GM15510 (cell line): ENCODE data around the gene ST6GALNAC2.

ENCODE experiments used
- POLR2A ChIP-seq: IDR thresholded peaks from 3 replicates; pipeline ENCODE4 v1.6.1; 2011; ENCODE audit warnings: borderline replicate concordance; ENCODE audit not compliant: insufficient read length; ENCODE audit errors: extremely low read depth

ST6GALNAC2 gene

DNA sequence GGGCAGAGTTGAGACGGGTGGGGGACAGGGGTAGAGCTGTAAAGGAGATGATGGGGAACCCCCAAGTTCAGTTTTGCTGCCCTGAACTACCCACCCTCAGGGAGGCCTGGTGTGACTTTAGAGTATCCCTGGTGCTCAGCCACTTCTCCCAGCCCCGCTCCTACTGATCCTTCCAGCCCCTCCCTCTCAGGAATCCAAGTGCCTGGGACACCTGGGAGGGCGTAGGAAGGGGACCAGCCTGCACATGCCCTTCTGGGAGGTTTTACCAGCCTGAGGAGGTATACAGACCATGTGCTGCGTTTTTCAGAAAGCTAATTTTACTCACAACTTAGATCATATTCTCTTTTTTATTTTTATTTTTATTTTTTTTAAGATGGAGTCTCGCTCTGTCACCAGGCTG, 4.1 kb downstream of the ST6GALNAC2 start:
- no peak for TF ChIP-seq POLR2A

DNA sequence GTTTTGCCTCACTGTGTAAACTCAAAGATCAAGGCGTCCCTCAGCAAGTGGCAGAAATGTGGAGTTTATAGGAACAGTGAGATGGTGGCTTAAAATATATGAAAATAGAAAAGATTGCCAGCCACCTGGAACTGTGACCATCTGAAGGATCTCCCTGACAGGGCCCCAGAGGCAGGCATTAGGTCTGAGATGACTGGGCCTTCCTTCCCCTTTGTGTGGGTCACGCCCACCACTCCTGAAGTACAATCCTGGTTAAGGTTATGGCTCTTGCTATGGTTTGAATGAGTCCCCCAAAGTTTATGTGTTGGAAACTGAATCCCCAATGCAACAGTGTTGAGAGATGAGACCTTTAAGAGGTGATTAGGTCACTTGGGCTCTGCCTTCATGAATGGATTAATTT, 6.4 kb downstream of the ST6GALNAC2 start:
- TF ChIP-seq POLR2A, result no peak

DNA sequence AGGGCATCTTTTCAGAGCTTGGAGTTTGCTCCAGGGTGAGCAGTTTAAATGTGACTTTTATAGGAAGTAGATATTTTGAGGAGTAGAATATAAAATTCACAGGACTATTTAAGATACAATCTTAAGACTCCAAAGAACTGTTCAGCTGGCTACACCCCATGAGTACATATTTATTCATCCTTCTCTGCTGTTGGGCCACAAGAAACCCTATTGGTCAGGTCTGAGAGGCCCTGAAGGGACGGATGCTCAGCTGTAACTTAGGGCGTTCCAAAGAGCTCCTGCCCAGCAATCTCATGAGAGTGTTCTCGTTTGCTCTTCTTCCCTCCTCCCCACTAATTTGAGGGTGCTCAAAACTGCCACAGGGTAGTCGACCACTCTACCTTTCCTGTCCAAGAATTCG, 7.3 kb downstream of the ST6GALNAC2 start:
- TF ChIP-seq POLR2A, result no peak

DNA sequence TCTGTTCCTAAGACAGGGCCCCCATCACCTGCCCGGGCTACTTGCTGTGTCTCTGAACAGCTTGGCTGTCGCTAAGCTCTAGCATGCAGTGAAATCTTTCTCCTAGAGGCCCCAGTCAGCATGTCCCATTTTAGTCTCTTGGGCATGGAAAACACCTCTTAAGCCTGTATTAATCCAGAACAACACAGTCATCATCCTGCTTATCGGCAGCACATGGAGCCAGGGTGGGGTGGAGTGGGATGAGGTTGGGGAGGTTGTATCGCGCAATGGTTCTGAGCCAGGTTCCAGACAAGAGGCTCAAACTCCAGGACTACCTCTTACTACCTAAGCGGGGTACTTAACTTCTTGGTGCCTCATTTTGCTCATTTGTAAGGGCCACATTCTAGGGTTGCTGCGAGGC, 7.8 kb downstream of the ST6GALNAC2 start:
- TF ChIP-seq POLR2A, result no peak

DNA sequence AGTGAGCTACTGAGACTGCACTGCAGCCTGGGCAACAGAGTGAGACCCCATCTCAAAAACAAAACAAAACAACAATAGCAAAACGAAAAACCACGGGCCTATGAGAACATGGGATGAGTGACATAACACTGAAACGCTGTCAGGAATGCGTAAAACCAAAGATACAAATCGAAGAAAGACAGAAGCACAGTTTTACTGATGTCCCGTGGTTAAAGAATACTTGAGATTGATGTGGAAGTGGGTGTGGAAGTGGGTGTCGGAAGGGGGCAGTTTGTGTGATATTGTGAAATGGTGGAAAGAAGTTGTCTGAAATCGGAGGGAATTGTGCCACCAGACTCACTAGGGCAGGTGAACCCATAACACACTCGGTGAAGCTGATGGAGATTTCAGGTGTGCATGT, 9.5 kb downstream of the ST6GALNAC2 start:
- no peak for TF ChIP-seq POLR2A

DNA sequence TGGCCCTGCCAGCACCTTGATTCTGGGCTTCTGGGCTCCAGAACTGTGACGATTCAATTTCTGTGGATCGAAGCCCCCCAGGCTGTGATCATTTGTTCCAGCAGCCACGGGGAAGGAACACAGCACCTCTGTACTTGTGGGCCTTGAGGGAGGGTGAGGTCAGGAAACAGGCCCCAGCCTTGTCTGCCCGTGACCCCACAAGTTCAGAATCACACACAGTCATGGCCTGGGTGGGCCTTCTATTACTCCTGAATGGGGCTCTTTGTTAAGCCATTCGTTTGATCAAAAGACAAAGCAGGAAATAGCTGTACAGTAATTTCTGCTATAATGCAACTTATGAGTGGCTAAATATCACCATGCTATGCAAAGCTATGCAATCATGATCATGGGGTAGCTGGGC, 10.1 kb downstream of the ST6GALNAC2 start:
- TF ChIP-seq POLR2A, result no peak

DNA sequence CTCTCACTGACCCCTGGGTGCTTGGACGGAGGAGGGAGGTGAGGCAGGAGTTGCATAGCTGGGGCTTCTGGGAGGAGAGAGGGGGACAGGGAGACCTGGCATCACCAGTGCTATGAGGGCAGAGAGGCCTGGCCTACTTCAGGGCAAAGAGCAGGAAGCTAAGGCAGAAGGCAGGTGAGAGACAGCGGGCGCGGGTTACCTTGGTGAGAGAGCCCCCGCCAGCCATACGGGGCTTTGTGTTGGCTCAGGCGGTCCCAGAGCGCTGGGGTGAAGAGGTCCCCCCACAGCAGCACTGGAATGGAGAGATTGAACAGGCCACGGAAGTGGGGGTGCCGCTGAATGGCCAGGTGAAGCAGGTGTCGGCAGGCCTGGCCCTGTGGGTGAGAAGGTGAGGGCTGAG, 11.5 kb downstream of the ST6GALNAC2 start:
- no peak for TF ChIP-seq POLR2A

DNA sequence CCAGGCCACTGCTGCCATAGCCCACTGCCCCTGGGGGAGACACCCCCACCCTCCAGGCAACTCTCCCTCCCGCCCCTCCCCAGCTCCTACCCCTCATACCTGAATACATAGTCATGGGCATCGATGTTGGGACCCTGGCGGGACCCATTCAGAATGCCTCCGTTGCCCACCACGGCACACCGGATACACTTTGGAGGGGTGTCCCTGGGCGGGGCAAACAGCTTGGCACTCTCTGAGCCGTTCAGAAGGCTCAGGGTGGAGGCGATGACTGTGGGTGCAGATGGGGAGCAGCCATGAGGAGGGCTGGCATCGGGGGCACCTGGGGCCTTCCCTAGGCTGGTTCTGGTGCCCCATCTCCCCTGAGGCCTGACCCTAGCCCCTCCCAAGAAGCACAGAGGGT, 12.6 kb downstream of the ST6GALNAC2 start:
- TF ChIP-seq POLR2A, result no peak

DNA sequence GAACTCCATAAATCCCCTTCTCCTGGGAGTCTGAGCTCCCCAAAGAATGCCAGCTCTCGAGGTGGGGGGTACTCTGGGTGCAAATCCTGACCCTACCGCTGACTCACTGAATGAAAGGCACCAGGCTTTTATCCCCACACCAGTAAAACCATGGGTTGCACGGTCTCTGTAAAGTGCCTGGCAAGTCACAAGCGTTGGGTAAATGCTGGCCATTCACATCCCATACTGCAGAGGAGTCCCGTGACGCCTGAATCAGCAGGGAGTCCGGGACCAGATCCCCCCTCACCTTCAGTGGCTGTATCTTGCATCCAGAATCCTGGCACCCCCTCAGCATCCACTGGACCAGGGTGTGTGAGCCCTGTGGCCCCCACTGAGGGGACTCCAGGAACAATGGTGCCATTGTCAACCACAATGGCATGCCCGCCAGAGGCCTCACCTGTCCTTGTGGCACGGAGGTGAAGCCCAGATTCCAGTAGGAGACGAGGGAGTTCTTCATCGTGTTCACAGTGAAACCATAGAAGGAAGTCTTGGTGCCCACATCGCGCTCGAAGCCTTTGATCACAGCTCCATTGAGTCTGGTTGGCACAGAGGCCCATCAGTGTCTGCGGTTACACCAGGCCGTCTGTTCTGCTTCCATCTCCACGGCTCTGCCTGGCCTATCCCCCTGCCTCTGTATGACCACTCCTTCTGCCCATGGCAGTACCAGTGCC, 13.3 kb downstream of the ST6GALNAC2 start:
- no peak for TF ChIP-seq POLR2A

DNA sequence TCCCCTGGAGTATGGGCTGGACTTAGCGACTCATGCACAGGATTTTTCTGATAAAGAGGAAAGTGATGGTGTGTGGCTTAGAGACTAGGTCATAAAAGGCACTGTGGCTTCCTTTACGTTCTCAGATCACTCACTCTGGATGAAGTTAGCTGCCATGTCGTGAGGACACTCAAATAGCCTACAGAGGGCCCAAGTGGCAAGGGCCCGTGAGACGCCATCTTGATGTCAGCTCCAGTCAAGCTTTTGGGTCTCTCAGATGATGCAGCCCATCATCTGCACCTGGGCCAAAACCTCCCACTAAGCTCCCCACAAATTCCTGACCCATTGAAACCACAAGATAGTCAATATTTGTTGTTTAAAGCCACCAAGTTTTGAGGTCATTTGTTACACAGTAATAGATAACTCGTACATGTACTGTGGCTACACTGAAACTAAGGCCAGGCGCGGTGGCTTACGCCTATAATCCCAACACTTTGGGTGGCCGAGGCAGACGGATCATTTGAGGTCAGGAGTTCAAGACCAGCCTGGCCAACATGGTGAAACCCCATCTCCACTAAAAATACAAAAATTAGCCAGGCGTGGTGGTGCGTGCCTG, 14.7 kb downstream of the ST6GALNAC2 start:
- TF ChIP-seq POLR2A, result no peak

DNA sequence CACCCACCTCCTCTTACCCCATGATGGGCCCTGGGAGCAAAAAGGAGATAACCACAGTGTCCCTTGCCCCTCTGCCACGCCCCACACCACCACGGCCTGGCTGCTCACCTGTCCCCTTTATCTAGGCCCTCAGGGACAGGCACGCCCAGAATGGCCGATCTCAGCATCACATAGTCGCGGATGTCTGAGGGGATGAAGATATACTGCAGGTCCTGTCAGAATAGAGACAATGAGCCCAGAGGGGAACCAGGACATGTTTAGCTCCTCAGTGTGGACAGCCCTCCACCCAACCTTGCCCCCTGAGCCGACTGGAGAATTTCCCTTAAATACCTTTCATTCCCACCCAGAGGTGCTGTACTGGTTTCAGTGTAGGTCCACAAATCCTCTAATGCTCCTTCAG, 15.2 kb downstream of the ST6GALNAC2 start:
- no peak for TF ChIP-seq POLR2A

DNA sequence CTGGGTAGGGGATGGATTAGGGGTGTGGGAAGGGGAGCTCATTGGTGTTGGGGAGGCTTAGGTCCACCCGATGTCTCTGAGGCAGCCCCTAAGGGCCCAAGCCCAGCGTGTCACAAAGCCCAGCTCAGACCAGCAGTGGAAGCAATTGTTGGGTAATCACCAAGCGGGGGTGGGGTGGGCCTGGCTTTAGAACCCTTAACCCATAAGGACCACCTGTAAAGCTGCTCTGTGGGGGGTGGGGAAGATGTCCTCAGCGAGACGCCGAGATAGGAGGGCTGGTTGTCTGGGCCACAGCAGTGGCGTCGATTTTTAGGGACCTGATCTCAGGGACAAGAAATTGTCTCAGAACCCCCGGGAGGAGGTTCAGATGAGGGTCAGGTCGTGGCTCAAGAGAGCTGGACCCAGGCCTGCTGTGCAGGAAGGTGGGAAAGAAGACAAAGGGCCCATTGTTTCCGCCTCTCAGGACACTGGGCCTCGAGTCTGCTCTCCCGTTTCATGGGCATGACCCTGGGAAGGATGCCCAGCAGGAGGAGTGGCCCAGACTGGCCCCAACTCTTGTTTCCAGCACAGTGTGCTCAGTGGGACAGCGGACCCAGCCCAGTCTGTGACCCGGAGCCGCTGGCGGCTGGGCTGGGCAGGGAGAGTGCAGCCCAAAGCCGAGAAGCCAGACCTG, 15.9 kb downstream of the ST6GALNAC2 start:
- TF ChIP-seq POLR2A, result no peak

DNA sequence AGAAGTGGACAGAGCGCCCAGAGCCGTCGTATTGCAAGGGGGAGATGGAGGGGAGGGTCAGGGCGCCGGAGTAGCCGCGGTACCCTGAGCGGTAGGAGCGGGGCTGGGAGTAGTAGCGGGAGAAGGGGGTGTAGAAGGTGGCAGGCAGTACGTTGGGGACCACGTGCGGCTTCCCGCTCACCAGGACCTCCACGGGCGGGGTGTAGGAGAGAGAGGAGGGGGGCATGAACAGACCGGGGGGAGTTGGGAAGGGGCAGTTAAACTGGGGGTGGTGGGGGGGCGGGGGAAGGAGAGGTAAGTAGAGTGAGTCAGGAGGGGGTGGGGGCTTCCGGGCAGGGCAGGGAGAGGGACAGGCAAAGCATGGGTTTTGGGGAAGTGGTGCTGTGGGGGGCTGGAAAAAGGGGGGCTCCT, 16.8 kb downstream of the ST6GALNAC2 start:
- no peak for TF ChIP-seq POLR2A

DNA sequence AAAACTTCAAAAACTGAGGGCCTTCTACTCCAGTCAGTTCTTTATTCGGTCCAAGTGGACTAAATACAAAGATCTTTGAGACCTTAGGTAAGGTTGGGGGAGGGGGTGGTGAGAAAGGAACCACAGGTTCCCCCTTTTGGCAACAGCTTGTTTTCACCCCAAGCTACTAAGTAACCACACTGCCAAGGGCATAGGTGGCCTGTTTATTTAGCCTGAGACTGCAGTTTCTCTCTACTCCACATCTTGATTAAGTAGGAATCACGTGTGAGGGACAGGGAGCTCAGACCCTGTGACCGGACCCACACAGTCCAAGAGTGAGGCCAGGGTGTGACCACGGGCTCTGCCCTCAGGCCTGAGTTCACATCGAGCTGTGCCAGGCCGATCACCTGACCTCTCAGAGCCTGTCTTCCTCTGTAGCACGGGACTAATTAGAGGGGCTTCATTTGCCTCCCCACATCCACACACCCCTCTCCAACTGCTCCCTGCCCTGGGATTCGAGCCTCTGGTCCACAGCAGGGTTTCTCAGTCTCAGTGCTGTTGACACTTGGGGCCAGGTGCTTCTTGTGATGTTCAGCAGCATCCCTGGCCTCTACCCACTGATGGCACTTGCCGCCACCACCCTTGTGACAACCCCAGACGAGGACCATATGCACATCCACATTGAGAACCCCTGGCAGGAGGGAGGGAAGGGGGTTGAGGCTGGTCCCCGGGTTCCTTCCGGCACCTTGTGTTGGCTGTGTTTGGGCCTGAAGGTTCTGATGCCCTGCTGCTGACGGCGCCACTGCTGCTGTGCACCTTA, 17.8 kb downstream of the ST6GALNAC2 start:
- TF ChIP-seq POLR2A, result no peak

DNA sequence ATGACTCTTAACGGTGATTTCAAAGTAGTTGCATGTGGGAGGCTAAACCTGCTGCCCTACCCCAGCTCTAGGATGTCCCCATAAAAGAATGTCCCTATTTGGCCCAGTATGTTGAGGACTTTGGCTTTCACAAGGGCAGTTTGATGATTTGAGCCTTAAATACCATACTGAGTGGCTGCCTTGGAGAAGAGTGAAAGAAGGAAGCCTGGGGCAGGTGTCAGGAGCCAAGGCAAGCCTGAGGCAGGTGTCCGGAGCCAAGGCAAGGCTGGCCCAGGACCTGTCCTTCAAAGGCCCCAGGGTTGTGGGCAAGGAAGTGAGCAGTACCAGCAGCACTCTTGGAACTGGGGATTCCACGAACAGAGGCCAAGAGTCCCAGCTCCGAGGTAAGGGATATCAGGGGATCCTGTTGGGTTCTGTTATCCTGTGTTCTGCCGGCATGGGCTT, 18.6 kb downstream of the ST6GALNAC2 start:
- TF ChIP-seq POLR2A, result no peak
